ENCODE data around the gene ACVR1. TPM values are rescaled to one million over a fixed set of nuclear protein-coding genes. Genes with fewer than 3 reads are reported as not detected.
A peak's percentile ranks its signal among the peaks of the same experiment; 100 is the strongest.

The ACVR1 gene
- polyA plus RNA-seq, 5 donors: 28.3 to 31.6 (median 29.7) TPM

GRCh38 chr2:157857881-157858280 is 18.2 kb downstream of the ACVR1 start:
- DNase-seq: no peak

GRCh38 chr2:157856187-157856515 is 20.0 kb downstream of the ACVR1 start:
- DNase-seq: no peak

- no peak for DNase-seq
These were observed 22.3 kb downstream of the ACVR1 start for GRCh38 chr2:157853820-157854219.

GRCh38 chr2:157853211-157853610 is 22.9 kb downstream of the ACVR1 start:
- DNase-seq: no peak

GRCh38 chr2:157849591-157849990 is 26.5 kb downstream of the ACVR1 start:
- no peak for DNase-seq

- DNase-seq: no peak
These were observed 27.9 kb downstream of the ACVR1 start for GRCh38 chr2:157848213-157848612.

- DNase-seq: no peak
These were observed 31.0 kb downstream of the ACVR1 start for GRCh38 chr2:157845081-157845480.

GRCh38 chr2:157843935-157844334 is 32.2 kb downstream of the ACVR1 start:
- DNase-seq: no peak

GRCh38 chr2:157843081-157843480 is 33.0 kb downstream of the ACVR1 start:
- no peak for DNase-seq

- DNase-seq: no peak
These were observed 33.8 kb downstream of the ACVR1 start for GRCh38 chr2:157842106-157842879.

GRCh38 chr2:157841485-157841884 is 34.6 kb downstream of the ACVR1 start:
- no peak for DNase-seq

- peak in 1 of 2 donors; percentile 24 for DNase-seq
These were observed 35.5 kb downstream of the ACVR1 start for GRCh38 chr2:157840568-157841156.

- DNase-seq: no peak
These were observed 36.3 kb downstream of the ACVR1 start for GRCh38 chr2:157839822-157840221.

GRCh38 chr2:157839162-157839801 is 36.8 kb downstream of the ACVR1 start:
- DNase-seq: peak; percentile 66 to 67

- DNase-seq: peak in 1 of 2 donors; percentile 24
These were observed 37.5 kb downstream of the ACVR1 start for GRCh38 chr2:157838442-157839161.

- peak; percentile 44 to 58 for DNase-seq
These were observed 38.2 kb downstream of the ACVR1 start for GRCh38 chr2:157837851-157838441.

GRCh38 chr2:157836531-157836930 is 39.6 kb downstream of the ACVR1 start:
- DNase-seq: no peak

GRCh38 chr2:157835425-157835824 is 40.7 kb downstream of the ACVR1 start:
- no peak for DNase-seq

GRCh38 chr2:157835006-157835405 is 41.1 kb downstream of the ACVR1 start:
- no peak for DNase-seq

GRCh38 chr2:157833721-157834120 is 42.4 kb downstream of the ACVR1 start:
- no peak for DNase-seq

- no peak for DNase-seq
These were observed 44.4 kb downstream of the ACVR1 start for GRCh38 chr2:157831573-157832315.

All from right lung (tissue), 5 donors.